Lower lobe of right lung (tissue), 2 donors: Measurements from ENCODE around the gene NLRP6. TPM values are rescaled to one million over a fixed set of nuclear protein-coding genes. Genes with fewer than 3 reads are reported as not detected.
"Not testable (repeated sequence)": the region's sequence is repeated elsewhere in the genome, so short reads cannot be mapped to it uniquely, and the experiment has no call there.

Source experiments
- ATAC-seq, 2 donors: fragments of 200-7000 bp; cut with Tn5 transposase; one replicate each; pipeline ENCODE4 v1.9.1; 2020 to 2022; ENCODE audit warnings: mild to moderate bottlenecking in 2 of 2, moderate library complexity in 2 of 2
- DNase-seq: peaks from one replicate; pipeline ENCODE4 v3.0.0-alpha.2; 2020
- H3K27ac ChIP-seq: fragments of 200-600 bp; one replicate; pipeline ENCODE4 v1.8.0; 2022
- H3K27me3 ChIP-seq: fragments of 200-600 bp; one replicate; pipeline ENCODE4 v1.8.0; 2022; ENCODE audit warnings: low read depth
- H3K36me3 ChIP-seq: fragments of 200-600 bp; one replicate; pipeline ENCODE4 v1.8.0; 2022; ENCODE audit warnings: mild to moderate bottlenecking
- H3K4me1 ChIP-seq: fragments of 200-600 bp; one replicate; pipeline ENCODE4 v1.8.0; 2022
- H3K4me3 ChIP-seq: fragments of 200-600 bp; one replicate; pipeline ENCODE4 v1.8.0; 2022; ENCODE audit warnings: mild to moderate bottlenecking
- H3K9me3 ChIP-seq: fragments of 200-600 bp; one replicate; pipeline ENCODE4 v1.8.0; 2022
- intact Hi-C: fragments of 100-400 bp; cut with DNase I; formaldehyde crosslinking; loops from one replicate; pipeline ENCODE4 v1.11.0; 2022
- total RNA-seq: library from RNA; stranded (reverse); fragmentation: NEBNext Ultra II Directional; extraction: Animal tissue kit (Norgen Biotek cat#: 25700); gene quantifications from one replicate; pipeline ENCODE4 v1.2.1, GENCODE V29; 2021
- TF ChIP-seq, protein P1 (sequence below): fragments of 200-600 bp; IDR thresholded peaks from one replicate; pipeline ENCODE4 v1.8.0; 2022; ENCODE audit warnings: antibody characterized with exemption, mild to moderate bottlenecking
- donor health status: DM: no; HTN: yes; CAD: no; lungs with severe emphysema.

Gene NLRP6
- total RNA-seq, 1 donor from 2014 or later: 1.3 TPM

GRCh38 chr11:235997-236773, 42.0 kb upstream of the NLRP6 start, which contains the start of gene SIRT3:
Gene SIRT3 (minus strand): TSS chr11:236342. CDS start chr11:236328, 14 bp downstream.
- TF ChIP-seq, protein P1, sequence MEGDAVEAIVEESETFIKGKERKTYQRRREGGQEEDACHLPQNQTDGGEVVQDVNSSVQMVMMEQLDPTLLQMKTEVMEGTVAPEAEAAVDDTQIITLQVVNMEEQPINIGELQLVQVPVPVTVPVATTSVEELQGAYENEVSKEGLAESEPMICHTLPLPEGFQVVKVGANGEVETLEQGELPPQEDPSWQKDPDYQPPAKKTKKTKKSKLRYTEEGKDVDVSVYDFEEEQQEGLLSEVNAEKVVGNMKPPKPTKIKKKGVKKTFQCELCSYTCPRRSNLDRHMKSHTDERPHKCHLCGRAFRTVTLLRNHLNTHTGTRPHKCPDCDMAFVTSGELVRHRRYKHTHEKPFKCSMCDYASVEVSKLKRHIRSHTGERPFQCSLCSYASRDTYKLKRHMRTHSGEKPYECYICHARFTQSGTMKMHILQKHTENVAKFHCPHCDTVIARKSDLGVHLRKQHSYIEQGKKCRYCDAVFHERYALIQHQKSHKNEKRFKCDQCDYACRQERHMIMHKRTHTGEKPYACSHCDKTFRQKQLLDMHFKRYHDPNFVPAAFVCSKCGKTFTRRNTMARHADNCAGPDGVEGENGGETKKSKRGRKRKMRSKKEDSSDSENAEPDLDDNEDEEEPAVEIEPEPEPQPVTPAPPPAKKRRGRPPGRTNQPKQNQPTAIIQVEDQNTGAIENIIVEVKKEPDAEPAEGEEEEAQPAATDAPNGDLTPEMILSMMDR: no peak
- peak; percentile 89 for DNase-seq
- intact Hi-C loops: no loop called here
- no peaks in the 10 kb centered on the region for H3K9me3 ChIP-seq
- peak; percentile 95 to 96 for ATAC-seq
- peak within 1 kb of the TSS; percentile 96 for H3K27ac ChIP-seq
- peaks cover 27% of the 10 kb centered on the region for H3K4me1 ChIP-seq
- H3K4me3 ChIP-seq: peak within 1 kb of the TSS; percentile 94
- H3K27me3 ChIP-seq: no peaks in the 10 kb centered on the region
- peaks cover 28% of the 10 kb centered on the region for H3K36me3 ChIP-seq

DNA sequence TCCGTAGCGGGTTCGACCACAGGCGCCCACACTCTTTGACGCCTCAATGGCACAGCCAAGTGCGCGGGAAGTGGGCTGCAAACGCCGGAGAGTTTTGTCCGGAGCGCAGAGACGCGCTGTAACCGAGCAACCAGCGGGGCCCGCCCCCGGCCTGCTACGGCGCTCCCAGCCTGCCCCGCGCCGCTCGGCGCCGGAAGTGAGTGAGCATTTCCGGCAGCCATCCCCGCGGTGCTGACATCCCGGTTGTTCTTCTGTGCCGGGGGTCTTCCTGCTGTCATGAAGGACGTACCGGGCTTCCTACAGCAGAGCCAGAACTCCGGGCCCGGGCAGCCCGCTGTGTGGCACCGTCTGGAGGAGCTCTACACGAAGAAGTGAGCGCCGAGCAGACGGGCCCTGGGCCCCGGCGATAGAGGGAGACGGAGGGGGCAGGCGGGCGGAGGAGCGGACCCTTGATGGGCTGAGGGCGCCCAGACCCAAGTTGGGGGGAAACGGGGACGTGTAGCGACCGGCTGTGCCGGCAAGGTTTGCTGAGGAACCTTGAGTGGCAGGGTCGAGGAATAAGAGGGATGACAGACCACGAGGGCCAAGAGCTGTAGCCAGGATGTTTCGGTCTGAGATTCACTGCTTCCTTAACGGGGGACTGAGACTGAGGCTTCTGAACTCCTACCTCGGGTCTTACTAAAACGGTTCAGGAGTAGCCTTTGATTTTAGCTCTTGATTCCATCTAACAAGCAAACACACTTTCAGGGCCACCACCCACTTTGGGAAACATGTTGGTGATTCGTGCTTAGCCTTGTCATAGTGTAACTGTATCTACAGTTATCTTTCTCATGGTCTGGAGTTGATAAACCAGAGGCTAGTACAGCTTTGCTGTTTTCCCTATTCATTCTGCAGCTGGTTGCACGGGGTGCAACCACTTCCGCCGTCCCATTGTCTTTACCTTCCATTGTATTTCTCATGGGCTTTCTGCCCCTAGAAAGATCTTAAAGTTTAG, 41.1 kb upstream of the NLRP6 start, which contains the start of gene PSMD13:
PSMD13 (plus strand) TSS at position 203 of the 994 bp plus-strand sequence; CDS start at position 277, 74 bp downstream.
- Histone ChIP-seq H3K27ac (peak within 1 kb of the TSS; percentile 96), H3K27me3 (no peaks in the 10 kb centered on the region), H3K4me3 (peak within 1 kb of the TSS; percentile 94), H3K36me3 (peaks cover 33% of the 10 kb centered on the region), H3K9me3 (no peaks in the 10 kb centered on the region), H3K4me1 (peaks cover 27% of the 10 kb centered on the region)
- intact Hi-C loops: no loop called here
- DNase-seq (peak; percentile 94), ATAC-seq (peak; percentile 95 to 96)
- TF ChIP-seq, protein P1: no peak

GRCh38 chr11:238346-238745, 39.9 kb upstream of the NLRP6 start:
- DNase-seq, intact Hi-C loops, H3K27me3 ChIP-seq, ATAC-seq, H3K27ac ChIP-seq, H3K4me3 ChIP-seq, H3K9me3 ChIP-seq: not testable (repeated sequence)
- Histone ChIP-seq H3K4me1 (peaks cover 27% of the 10 kb centered on the region), H3K36me3 (peaks cover 46% of the 10 kb centered on the region)

DNA sequence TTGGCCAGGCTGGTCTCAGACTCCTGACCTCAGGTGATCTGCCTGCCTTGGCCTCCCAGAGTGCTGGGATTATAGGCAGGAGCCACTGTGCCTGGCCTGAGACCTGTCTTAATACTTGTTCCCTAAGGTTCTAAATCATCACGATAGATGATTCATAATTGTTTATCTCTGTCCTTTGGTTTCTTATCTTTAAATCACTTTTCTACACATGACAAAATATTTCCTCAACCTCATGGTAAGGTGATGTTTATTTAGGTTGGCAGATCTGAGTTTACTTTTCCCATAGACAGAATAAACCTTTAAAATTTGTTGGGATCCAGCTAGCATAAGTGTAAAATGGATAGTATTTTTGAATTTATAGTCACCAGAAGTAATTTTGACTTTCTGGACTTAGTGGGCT, 37.9 kb upstream of the NLRP6 start:
- no peak for ATAC-seq
- TF ChIP-seq, protein P1: no peak

GRCh38 chr11:241634-242033, 36.6 kb upstream of the NLRP6 start:
- no peaks in the 10 kb centered on the region for H3K9me3 ChIP-seq
- no peak overlapping the region for H3K4me3 ChIP-seq
- intact Hi-C loops: no loop called here
- TF ChIP-seq, protein P1: no peak
- H3K27me3 ChIP-seq: no peaks in the 10 kb centered on the region
- ATAC-seq (no peak), DNase-seq (no peak)
- H3K36me3 ChIP-seq: peaks cover 77% of the 10 kb centered on the region
- H3K4me1 ChIP-seq: peaks cover 16% of the 10 kb centered on the region
- no peak overlapping the region for H3K27ac ChIP-seq

More for the DNA sequence above, 37.9 kb upstream of the NLRP6 start:
- Histone ChIP-seq H3K27ac (no peak overlapping the region), H3K9me3 (no peaks in the 10 kb centered on the region), H3K27me3 (no peaks in the 10 kb centered on the region), H3K4me3 (no peak overlapping the region), H3K36me3 (peaks cover 66% of the 10 kb centered on the region), H3K4me1 (peaks cover 19% of the 10 kb centered on the region)
- DNase-seq: no peak
- intact Hi-C loops: no loop called here
